Measurements from ENCODE around the gene APBB1. TPM values are rescaled to one million over a fixed set of nuclear protein-coding genes. Genes with fewer than 3 reads are reported as not detected.

APBB1 gene
- total and polyA plus RNA-seq, 9 of the 15 experiments (the other 6 are each of a cell fraction or from before 2014, with no cell fraction given): 0.04 to 0.73 (median 0.40) TPM

DNA sequence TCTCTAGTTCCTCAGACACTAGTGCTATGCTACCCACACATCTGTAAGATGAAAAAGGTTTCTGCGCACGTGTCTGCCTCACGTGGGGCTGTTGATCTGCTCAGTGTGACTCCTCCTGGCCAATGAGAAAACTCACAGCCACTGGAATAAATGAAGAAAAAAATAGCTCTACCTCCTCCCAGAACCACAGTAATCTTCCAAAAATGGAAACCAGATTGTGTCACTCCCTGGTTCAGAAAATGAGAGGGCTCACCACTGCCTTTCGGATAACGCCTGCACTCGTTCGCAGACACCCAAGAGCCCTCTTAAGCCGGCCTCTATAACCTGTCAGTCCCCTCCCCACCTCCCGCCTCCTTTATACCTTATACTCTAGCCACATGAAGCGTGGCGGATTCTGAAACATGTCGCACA, 5.1 kb downstream of the APBB1 start:
- DNase-seq (ENCODE audit: extremely low read depth in 1 of 4, low spot score in 3 of 4) (peak in 2 of 4 experiments; percentile 42), FAIRE-seq (no peak), ATAC-seq (peak; percentile 63)
- H3K27ac ChIP-seq (ENCODE audit: extremely low read depth, low read depth, low read length): no peak overlapping the region
- H3K79me2 ChIP-seq (ENCODE audit: control insufficient read depth, insufficient read depth, low read length): no peaks in the 10 kb centered on the region
- no peaks in the 10 kb centered on the region for H3K9me1 ChIP-seq (ENCODE audit: control insufficient read depth, insufficient read depth, low read length)
- 0 out of 2 replicates have a peak, but pooled peaks cover 3% of the 10 kb centered on the region for H4K20me1 ChIP-seq (replicated peaks; ENCODE audit: control insufficient read depth, insufficient read depth, low read length)
- in situ Hi-C loops (cut with MboI): no loop called here
- ChIA-PET CTCF (ENCODE audit: low intra/inter-chr PET ratio) (no interaction called here), POLR2A (interaction anchor here (0.6 kb wide), 1 partner anchor 198 kb away, joined by 3 read pairs; no protein-coding TSS in a partner anchor)
- peak overlapping the region; percentile 52; the same call in 1 of the 2 replicates for H2AFZ ChIP-seq (ENCODE audit: low read depth, low read length)
- BruUV-seq (replicated peaks): no TSS peak
- WGBS (ENCODE audit: insufficient coverage, low coverage, missing lambda C conversion rate): 14% methylated on average over 11 of the region's 12 CpGs
- no peak overlapping the region for H3K4me2 ChIP-seq (ENCODE audit: insufficient read depth, low read length)
- intact Hi-C loops (cut with micrococcal nuclease): no loop called here
- H3K4me1 ChIP-seq (replicated peaks in 1 of 2; ENCODE audit: control insufficient read depth in 2 of 2, insufficient read depth in 2 of 2, low read length in 2 of 2): peaks cover 2 to 15% of the 10 kb centered on the region in 2 experiments; a peak in 2 of 5 replicates
- H3K36me3 ChIP-seq (ENCODE audit: control insufficient read depth, insufficient read depth, low read length): no peaks in the 10 kb centered on the region
- no peak overlapping the region for H3K9ac ChIP-seq (ENCODE audit: insufficient read depth in 1 of 2, low read depth in 2 of 2, low read length in 2 of 2)
- no peak overlapping the region for H3K4me3 ChIP-seq
- peaks cover 42 to 56% of the 10 kb centered on the region in 2 experiments for H3K27me3 ChIP-seq (ENCODE audit: control insufficient read depth in 2 of 2, insufficient read depth in 2 of 2, low read length in 2 of 2)
- no peaks in the 10 kb centered on the region for H3K9me3 ChIP-seq (replicated peaks; ENCODE audit: control insufficient read depth, insufficient read depth, low read depth, low read length)
- TF ChIP-seq BHLHE40 (IDR thresholded peaks at IDR 0.05; ENCODE audit: low read length) (peak; percentile 65; the same call in 1 of the 2 replicates), ELK1 (CRISPR knock-in tag; IDR thresholded peaks at IDR 0.05) (no peak), ARID2 (IDR thresholded peaks at IDR 0.05) (no peak), RAD51 (IDR thresholded peaks at IDR 0.05; ENCODE audit: borderline replicate concordance, low read depth) (peak; percentile 71; the same call in 1 of the 2 replicates), GATA2 (CRISPR knock-in tag; IDR thresholded peaks at IDR 0.05) (no peak), CSDE1 (IDR thresholded peaks at IDR 0.05) (no peak), L3MBTL2 (IDR thresholded peaks at IDR 0.05) (0 out of 2 replicates have a peak, but pooled peaks have one; percentile 24), ZNF449 (CRISPR knock-in tag; IDR thresholded peaks at IDR 0.05) (no peak), ZBTB8A (IDR thresholded peaks at IDR 0.05; ENCODE audit: partially characterized antibody) (no peak), MNT (conservative IDR thresholded peaks at IDR 0.05) (peak in 1 of 2 experiments; percentile 42; a peak in 1 of 4 replicates), STAT5A (IDR thresholded peaks at IDR 0.05; ENCODE audit: borderline replicate concordance, low read length) (no peak), USF2 (CRISPR knock-in tag; IDR thresholded peaks at IDR 0.05) (peak; percentile 68), ZNF551 (CRISPR knock-in tag; IDR thresholded peaks at IDR 0.05) (no peak), DNMT1 (IDR thresholded peaks at IDR 0.05) (no peak), ZNF408 (CRISPR knock-in tag; IDR thresholded peaks at IDR 0.05; ENCODE audit: low read depth) (no peak)
- TF ChIP-seq, protein P1, sequence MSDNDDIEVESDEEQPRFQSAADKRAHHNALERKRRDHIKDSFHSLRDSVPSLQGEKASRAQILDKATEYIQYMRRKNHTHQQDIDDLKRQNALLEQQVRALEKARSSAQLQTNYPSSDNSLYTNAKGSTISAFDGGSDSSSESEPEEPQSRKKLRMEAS (CRISPR knock-in tag; IDR thresholded peaks at IDR 0.05): peak; percentile 37; the same call in 1 of the 2 replicates
- TF ChIP-seq, protein P2, sequence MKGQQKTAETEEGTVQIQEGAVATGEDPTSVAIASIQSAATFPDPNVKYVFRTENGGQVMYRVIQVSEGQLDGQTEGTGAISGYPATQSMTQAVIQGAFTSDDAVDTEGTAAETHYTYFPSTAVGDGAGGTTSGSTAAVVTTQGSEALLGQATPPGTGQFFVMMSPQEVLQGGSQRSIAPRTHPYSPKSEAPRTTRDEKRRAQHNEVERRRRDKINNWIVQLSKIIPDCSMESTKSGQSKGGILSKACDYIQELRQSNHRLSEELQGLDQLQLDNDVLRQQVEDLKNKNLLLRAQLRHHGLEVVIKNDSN (CRISPR knock-in tag; IDR thresholded peaks at IDR 0.05): peak; percentile 82

Measured in K562 (cell line).